Glutamatergic neuron (in vitro differentiated cells): ENCODE results near the gene CC2D1A. TPM values are rescaled to one million over a fixed set of nuclear protein-coding genes. Genes with fewer than 3 reads are reported as not detected.

Source experiments
- DNase-seq: peaks from one replicate; pipeline ENCODE4 v3.0.0; 2022
- H3K27ac Mint-ChIP-seq: one replicate; pipeline ENCODE4 v1.8.0; 2020; ENCODE audit warnings: mild to moderate bottlenecking, mixed read lengths, inconsistent platforms; ENCODE audit not compliant: unreplicated experiment
- H3K27me3 Mint-ChIP-seq: one replicate; pipeline ENCODE4 v1.8.0; 2020; ENCODE audit warnings: mild to moderate bottlenecking, moderate library complexity, mixed read lengths, inconsistent platforms; ENCODE audit not compliant: unreplicated experiment
- H3K36me3 Mint-ChIP-seq: one replicate; pipeline ENCODE4 v1.8.0; 2020; ENCODE audit warnings: mild to moderate bottlenecking, mixed read lengths, inconsistent platforms; ENCODE audit not compliant: unreplicated experiment
- H3K4me1 Mint-ChIP-seq: one replicate; pipeline ENCODE4 v1.8.0; 2020; ENCODE audit warnings: mild to moderate bottlenecking, low read depth, mixed read lengths, inconsistent platforms; ENCODE audit not compliant: unreplicated experiment
- H3K4me3 Mint-ChIP-seq: one replicate; pipeline ENCODE4 v1.8.0; 2020; ENCODE audit warnings: mild to moderate bottlenecking, mixed read lengths, inconsistent platforms; ENCODE audit not compliant: unreplicated experiment
- H3K9me3 Mint-ChIP-seq: one replicate; pipeline ENCODE4 v1.8.0; 2020; ENCODE audit warnings: mild to moderate bottlenecking, moderate library complexity, mixed read lengths, inconsistent platforms; ENCODE audit not compliant: unreplicated experiment
- total RNA-seq: library from RNA; stranded (reverse); fragmentation: NEBNext Ultra II Directional; extraction: Animal tissue kit (Norgen Biotek cat#: 25700); gene quantifications from one replicate; pipeline ENCODE4 v1.2.1, GENCODE V29; 2021; ENCODE audit not compliant: unreplicated experiment
- TF ChIP-seq, protein P1 (sequence below): fragments of 200-600 bp; sonication (generic); IDR thresholded peaks from one replicate; pipeline ENCODE4 v1.5.0; 2021; ENCODE audit not compliant: partially characterized antibody, unreplicated experiment

Gene CC2D1A
- total RNA-seq, 1 donor from 2014 or later, result 56.3 TPM

GRCh38 chr19:13931391-13932148 is 25.6 kb downstream of the CC2D1A start:
- DNase-seq, result no peak
- peaks cover 9% of the 10 kb centered on the region for H3K27me3 Mint-ChIP-seq
- H3K36me3 Mint-ChIP-seq, result no peaks in the 10 kb centered on the region
- peaks cover 7% of the 10 kb centered on the region for H3K9me3 Mint-ChIP-seq
- TF ChIP-seq, protein P1, sequence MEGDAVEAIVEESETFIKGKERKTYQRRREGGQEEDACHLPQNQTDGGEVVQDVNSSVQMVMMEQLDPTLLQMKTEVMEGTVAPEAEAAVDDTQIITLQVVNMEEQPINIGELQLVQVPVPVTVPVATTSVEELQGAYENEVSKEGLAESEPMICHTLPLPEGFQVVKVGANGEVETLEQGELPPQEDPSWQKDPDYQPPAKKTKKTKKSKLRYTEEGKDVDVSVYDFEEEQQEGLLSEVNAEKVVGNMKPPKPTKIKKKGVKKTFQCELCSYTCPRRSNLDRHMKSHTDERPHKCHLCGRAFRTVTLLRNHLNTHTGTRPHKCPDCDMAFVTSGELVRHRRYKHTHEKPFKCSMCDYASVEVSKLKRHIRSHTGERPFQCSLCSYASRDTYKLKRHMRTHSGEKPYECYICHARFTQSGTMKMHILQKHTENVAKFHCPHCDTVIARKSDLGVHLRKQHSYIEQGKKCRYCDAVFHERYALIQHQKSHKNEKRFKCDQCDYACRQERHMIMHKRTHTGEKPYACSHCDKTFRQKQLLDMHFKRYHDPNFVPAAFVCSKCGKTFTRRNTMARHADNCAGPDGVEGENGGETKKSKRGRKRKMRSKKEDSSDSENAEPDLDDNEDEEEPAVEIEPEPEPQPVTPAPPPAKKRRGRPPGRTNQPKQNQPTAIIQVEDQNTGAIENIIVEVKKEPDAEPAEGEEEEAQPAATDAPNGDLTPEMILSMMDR, result no peak
- no peak overlapping the region for H3K27ac Mint-ChIP-seq
- H3K4me1 Mint-ChIP-seq, result peaks cover 7% of the 10 kb centered on the region
- no peak overlapping the region for H3K4me3 Mint-ChIP-seq

- no peak for DNase-seq
- TF ChIP-seq, protein P1, result no peak
Measured at GRCh38 chr19:13932149-13932637, 26.2 kb downstream of the CC2D1A start.

GRCh38 chr19:13932911-13933393 is 27.0 kb downstream of the CC2D1A start:
- peaks cover 5% of the 10 kb centered on the region for H3K9me3 Mint-ChIP-seq
- H3K4me1 Mint-ChIP-seq, result peaks cover 9% of the 10 kb centered on the region
- H3K4me3 Mint-ChIP-seq, result no peak overlapping the region
- TF ChIP-seq, protein P1, result no peak
- no peak overlapping the region for H3K27ac Mint-ChIP-seq
- no peaks in the 10 kb centered on the region for H3K36me3 Mint-ChIP-seq
- DNase-seq, result no peak
- H3K27me3 Mint-ChIP-seq, result peaks cover 6% of the 10 kb centered on the region

More at GRCh38 chr19:13932149-13932637, 26.2 kb downstream of the CC2D1A start:
- no peak overlapping the region for H3K4me3 Mint-ChIP-seq
- H3K27me3 Mint-ChIP-seq, result peaks cover 6% of the 10 kb centered on the region
- H3K9me3 Mint-ChIP-seq, result peaks cover 5% of the 10 kb centered on the region
- no peaks in the 10 kb centered on the region for H3K36me3 Mint-ChIP-seq
- H3K27ac Mint-ChIP-seq, result no peak overlapping the region
- peaks cover 7% of the 10 kb centered on the region for H3K4me1 Mint-ChIP-seq

DNA sequence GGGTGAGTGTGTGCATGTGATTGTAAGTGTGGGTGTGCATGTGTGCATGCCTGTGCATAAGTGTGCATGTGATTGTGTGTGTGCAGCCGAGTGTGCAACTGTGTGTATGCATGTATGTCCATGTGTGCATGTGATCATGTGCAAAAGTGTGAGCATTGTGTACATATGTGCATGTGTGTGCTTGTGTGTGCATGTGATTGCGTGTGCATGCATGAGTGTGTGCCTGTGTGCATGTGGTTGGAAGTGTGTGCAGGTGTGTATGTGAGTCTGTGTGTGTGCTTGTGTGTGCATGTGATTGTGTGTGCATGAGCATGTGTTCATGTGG is 28.7 kb downstream of the CC2D1A start:
- H3K27me3 Mint-ChIP-seq, result peaks cover 6% of the 10 kb centered on the region
- H3K4me3 Mint-ChIP-seq, result peak overlapping the region; percentile 53
- peaks cover 9% of the 10 kb centered on the region for H3K4me1 Mint-ChIP-seq
- DNase-seq, result no peak
- TF ChIP-seq, protein P1, result no peak
- no peaks in the 10 kb centered on the region for H3K36me3 Mint-ChIP-seq
- H3K27ac Mint-ChIP-seq, result peak overlapping the region; percentile 21
- peaks cover 5% of the 10 kb centered on the region for H3K9me3 Mint-ChIP-seq

DNA sequence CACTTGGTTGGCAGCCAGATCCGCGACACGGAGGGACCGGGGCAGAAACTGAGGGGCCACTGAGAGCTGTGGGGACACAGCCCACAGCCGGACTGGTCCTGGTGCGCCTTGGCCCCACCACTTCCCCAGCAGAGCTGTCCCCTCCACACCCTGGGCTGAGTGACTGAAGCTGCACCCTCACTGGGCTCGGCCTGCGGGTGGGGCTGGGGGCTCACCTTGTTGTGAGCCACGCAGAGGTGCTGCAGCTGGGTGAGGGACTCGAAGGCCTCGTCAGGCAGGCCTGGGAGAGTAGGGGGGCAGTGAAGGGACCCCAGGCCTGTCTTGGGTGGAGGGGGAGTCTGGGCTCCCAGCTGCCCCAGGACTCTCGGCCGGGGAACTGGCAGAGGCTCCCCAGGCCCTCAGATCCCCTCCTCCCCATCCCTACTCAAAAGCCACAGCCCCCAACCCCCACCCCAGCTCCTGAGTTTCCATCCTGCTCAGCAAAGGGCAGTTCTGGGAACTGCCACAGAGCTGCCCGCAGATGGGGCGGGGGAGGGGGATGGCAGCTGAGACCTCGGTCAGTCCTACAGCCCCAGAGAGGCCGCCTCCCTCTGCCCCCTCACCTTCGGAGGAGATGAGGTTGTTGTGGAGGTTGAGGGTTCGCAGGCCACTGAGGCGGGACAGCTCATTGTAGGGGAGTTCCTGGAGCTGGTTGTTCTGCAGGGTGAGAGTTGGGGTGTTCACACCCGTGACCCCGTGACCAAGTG is 29.9 kb downstream of the CC2D1A start:
- TF ChIP-seq, protein P1, result no peak
- Mint-ChIP-seq H3K9me3 (peaks cover 5% of the 10 kb centered on the region), H3K27me3 (peaks cover 6% of the 10 kb centered on the region), H3K36me3 (no peaks in the 10 kb centered on the region), H3K27ac (peak overlapping the region; percentile 78), H3K4me3 (peak overlapping the region; percentile 74), H3K4me1 (peaks cover 9% of the 10 kb centered on the region)
- DNase-seq, result peak; percentile 83
